Adrenal gland (tissue), 12 donors: Measurements from ENCODE around the gene UBE2G2. TPM values are rescaled to one million over a fixed set of nuclear protein-coding genes. Genes with fewer than 3 reads are reported as not detected.

ENCODE experiments used
- DNase-seq, 7 donors: peaks; one replicate each; pipeline ENCODE4 v3.0.0-alpha.2; 2019 to 2020
- H3K27ac ChIP-seq, 5 donors: fragments of 200-600 bp; sonication (generic) in 4 of 5; 1 replicate in 3 of 5; 2 replicates in 2 of 5; pipeline versions ENCODE4 v1.5.1 to v1.8.0; 2016 to 2020; ENCODE audit warnings: mild to moderate bottlenecking in 1 of 5
- H3K27me3 ChIP-seq: fragments of 200-600 bp; 2 replicates; pipeline ENCODE4 v1.8.0; 2021
- H3K36me3 ChIP-seq, 2 donors: fragments of 200-600 bp; replicated peaks in 1 of 2; 1 replicate in 1 of 2; 2 replicates in 1 of 2; pipeline versions ENCODE4 v1.5.1 to v1.8.0; 2018 to 2022
- H3K4me1 ChIP-seq, 2 donors: fragments of 200-600 bp; replicated peaks in 1 of 2; 1 replicate in 1 of 2; 2 replicates in 1 of 2; pipeline versions ENCODE4 v1.5.1 to v1.8.0; 2018 to 2021
- H3K4me3 ChIP-seq, 4 donors: fragments of 200-600 bp; sonication (generic) in 3 of 4; one replicate each; pipeline ENCODE4 v1.5.1; 2016 to 2018
- H3K9me3 ChIP-seq, 3 donors: fragments of 200-600 bp; sonication (generic) in 1 of 3; replicated peaks in 1 of 3; 1 replicate in 2 of 3; 2 replicates in 1 of 3; pipeline versions ENCODE4 v1.5.1 to v1.8.0; 2016 to 2021
- POLR2A ChIP-seq, 2 donors: fragments of 450-650 bp; IDR thresholded peaks; one replicate each; pipeline ENCODE4 v1.6.1; 2017; ENCODE audit warnings: antibody characterized with exemption in 2 of 2, mild to moderate bottlenecking in 2 of 2, moderate library complexity in 1 of 2
- WGBS, 4 donors: extraction: QIAGEN DNeasy Blood & Tissue Kit in 2 of 4; methylation state at CpG; one replicate each; pipeline versions ENCODE4 v1.1.5 to v1.1.7; 2013 to 2017; 5-methylcytosine and 5-hydroxymethylcytosine counted together
- intact Hi-C, 2 donors: fragments of 100-400 bp; cut with DNase I; formaldehyde crosslinking; loops; one replicate each; pipeline versions ENCODE4 v1.14.1 to v1.15.0; 2022 to 2023
- polyA plus RNA-seq, 3 donors: library from polyadenylated mRNA; stranded (reverse); fragments of 200-250 nt in 2 of 3; fragments of 350-450 nt in 1 of 3; fragmentation: Illumina TruSeq in 1 of 3; extraction: RNeasy Lipid Tissue Mini Kit (QIAGEN cat#74804) in 1 of 3; gene quantifications; one replicate each; pipeline ENCODE4 v1.2.3, GENCODE V29; 2013 to 2014
- total RNA-seq, 9 donors: library from RNA; depleted of rRNA in 4 of 9; stranded (reverse); fragments of >200 nt in 4 of 9; fragments of 120-200 nt in 1 of 9; fragmentation: NEBNext Ultra II Directional in 1 of 9; extraction: Animal tissue kit (Norgen Biotek cat#: 25700) in 1 of 9; gene quantifications; one replicate each; pipeline versions ENCODE4 v1.1.0 to v1.2.4, GENCODE V29; 2013 to 2023
- TF ChIP-seq, protein P1 (sequence below), 6 experiments: fragments of 450-650 bp in 4 of 6; fragments of 200-600 bp in 2 of 6; sonication (generic) in 1 of 6; IDR thresholded peaks; 1 replicate in 5 of 6; 2 replicates in 1 of 6; pipeline versions ENCODE4 v1.5.1 to v1.8.0; 2016 to 2021; ENCODE audit warnings: antibody characterized with exemption in 6 of 6, mild to moderate bottlenecking in 2 of 6, moderate library complexity in 1 of 6
- donor health status: healthy with polysubstance abuse.
- donor health status: Bipolar disorder and iron deficiency.
- donor health status: DM: yes; HTN: yes; CAD: no.
- donor health status: DM: no; HTN: no; CAD: no.
- donor health status: DM: no; HTN: no; CAD: no.
- donor health status: DM: yes; HTN: yes; CAD: no.

Gene UBE2G2
- total and polyA plus RNA-seq, 12 donors = 44.8 to 99.9 (median 72.6) TPM

DNA sequence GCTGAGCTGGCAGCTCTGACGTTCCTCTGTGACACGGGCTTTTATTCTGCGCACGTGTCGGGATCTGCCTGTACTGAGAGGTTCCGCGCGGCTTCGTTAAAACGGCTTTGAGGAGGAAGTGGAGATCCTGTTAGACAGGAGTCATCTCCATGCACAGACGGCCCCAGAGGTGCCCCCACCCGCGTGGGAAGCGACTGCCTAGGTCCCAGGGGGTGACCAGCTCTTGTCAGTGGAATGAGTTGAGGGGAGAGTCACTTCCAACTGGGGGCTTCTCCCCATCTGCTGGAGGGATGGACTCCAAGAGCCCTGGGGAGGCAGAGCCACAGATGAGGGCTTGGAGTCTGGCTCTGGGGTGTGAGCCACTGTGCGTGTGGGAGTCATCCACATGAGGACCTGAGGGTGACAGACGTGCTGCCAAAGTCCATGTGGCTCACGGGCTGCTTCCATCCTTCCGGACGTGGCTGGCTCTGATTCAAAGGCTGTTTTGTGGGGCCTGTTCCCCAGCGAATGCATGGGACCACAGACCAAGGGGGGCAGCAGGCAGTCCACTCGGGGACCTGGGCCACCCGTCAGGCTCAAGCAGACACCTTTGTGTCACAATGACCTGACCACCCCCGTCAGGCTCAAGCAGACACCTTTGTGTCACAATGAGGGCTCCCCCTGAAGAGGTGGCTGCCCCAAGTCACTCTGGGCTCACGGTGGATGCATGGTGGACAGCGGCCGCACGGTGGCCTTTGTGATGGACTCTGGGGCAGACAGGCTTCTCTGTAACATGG, 45.1 kb upstream of the UBE2G2 start:
- WGBS, 4 donors = 46 to 53% (median 48%) methylated on average over 18 to 27 of the region's 27 CpGs
- H3K27ac ChIP-seq = no peak overlapping the region
- intact Hi-C loops = no loop called here

DNA sequence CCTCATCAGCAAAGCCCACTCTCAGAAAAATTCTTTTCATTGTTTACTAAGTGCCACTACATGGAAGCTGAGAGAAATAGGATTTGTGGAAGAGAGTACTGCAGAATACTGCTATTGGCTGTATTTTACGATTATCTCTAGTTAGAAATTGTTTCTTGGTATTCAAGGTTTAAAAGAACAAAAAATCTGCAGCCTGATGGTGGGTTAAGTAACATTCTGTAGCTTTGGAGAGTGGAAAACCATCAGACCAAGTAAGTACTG, 44.5 kb upstream of the UBE2G2 start:
- peaks cover 11 to 26% of the 10 kb centered on the region in 2 donors for H3K4me1 ChIP-seq

More for the DNA sequence above, 45.1 kb upstream of the UBE2G2 start:
- Histone ChIP-seq H3K4me3 (peak overlapping the region in 1 of 4 donors; percentile 42), H3K9me3 (no peaks in the 10 kb centered on the region), H3K36me3 (peaks cover 0 to 27% of the 10 kb centered on the region in 2 donors), H3K27me3 (no peaks in the 10 kb centered on the region), H3K4me1 (peaks cover 14 to 30% of the 10 kb centered on the region in 2 donors)
- no peak for TF ChIP-seq POLR2A (IDR thresholded peaks at IDR 0.05)
- TF ChIP-seq, protein P1, sequence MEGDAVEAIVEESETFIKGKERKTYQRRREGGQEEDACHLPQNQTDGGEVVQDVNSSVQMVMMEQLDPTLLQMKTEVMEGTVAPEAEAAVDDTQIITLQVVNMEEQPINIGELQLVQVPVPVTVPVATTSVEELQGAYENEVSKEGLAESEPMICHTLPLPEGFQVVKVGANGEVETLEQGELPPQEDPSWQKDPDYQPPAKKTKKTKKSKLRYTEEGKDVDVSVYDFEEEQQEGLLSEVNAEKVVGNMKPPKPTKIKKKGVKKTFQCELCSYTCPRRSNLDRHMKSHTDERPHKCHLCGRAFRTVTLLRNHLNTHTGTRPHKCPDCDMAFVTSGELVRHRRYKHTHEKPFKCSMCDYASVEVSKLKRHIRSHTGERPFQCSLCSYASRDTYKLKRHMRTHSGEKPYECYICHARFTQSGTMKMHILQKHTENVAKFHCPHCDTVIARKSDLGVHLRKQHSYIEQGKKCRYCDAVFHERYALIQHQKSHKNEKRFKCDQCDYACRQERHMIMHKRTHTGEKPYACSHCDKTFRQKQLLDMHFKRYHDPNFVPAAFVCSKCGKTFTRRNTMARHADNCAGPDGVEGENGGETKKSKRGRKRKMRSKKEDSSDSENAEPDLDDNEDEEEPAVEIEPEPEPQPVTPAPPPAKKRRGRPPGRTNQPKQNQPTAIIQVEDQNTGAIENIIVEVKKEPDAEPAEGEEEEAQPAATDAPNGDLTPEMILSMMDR (IDR thresholded peaks at IDR 0.05) = no peak
- DNase-seq = peak in 6 of 7 donors; percentile 43 to 79 (median 62)

DNA sequence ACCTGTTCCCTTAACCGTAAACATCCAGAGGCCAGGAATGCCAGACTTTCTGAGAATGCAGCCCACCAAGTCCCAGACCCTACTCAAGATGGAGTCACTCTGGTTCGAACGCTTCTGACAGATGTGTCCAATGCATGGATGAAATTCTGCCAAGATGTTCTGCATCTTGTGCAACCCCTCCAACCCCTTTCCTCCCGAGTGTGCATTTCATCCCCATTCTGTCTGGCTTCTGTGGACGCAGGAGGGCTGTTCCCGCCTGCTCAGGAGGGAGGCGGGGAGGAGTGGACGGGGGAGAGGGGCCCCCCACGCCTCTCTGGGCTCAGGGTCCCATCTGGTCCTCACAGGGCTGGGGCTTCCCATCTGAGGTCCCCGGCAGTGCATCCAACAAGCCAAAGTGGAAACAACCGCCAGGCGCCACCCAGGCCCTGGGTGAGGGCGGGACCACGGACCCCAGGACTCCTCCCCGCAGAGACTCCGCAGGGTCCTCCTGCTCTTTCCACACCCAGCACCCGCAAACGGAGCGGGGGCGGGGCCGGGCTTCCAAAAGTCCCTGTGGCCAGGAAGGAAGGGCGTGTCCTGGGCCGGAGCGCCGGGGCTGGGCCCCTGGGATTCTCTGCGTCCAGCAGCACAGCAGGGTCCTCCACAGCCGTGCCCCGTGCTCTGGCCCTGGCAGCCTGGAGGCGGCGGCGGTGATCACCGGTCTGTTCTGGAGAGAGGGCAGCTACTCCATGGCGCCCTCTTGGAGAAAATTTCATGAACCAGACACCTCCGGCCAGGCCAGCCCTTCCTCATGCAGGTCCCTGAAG, 44.0 kb upstream of the UBE2G2 start:
- H3K36me3 ChIP-seq = peaks cover 0 to 16% of the 10 kb centered on the region in 2 donors
- TF ChIP-seq, protein P1 (IDR thresholded peaks at IDR 0.05) = peak in 2 of 6 experiments; percentile 15 to 34
- no peak for TF ChIP-seq POLR2A (IDR thresholded peaks at IDR 0.05)
- peak overlapping the region in 1 of 5 donors; percentile 6 for H3K27ac ChIP-seq
- peaks cover 6 to 21% of the 10 kb centered on the region in 2 donors for H3K4me1 ChIP-seq
- intact Hi-C loops = no loop called here
- no peaks in the 10 kb centered on the region for H3K9me3 ChIP-seq
- DNase-seq = peak in 6 of 7 donors; percentile 46 to 67 (median 56)
- H3K27me3 ChIP-seq = no peaks in the 10 kb centered on the region
- WGBS, 4 donors = 10 to 25% (median 13%) methylated on average over 5 to 34 of the region's 34 CpGs
- peak overlapping the region in 1 of 4 donors; percentile 42 for H3K4me3 ChIP-seq

More for the DNA sequence above, 44.5 kb upstream of the UBE2G2 start:
- Histone ChIP-seq H3K9me3 (no peaks in the 10 kb centered on the region), H3K36me3 (peaks cover 0 to 22% of the 10 kb centered on the region in 2 donors), H3K27me3 (no peaks in the 10 kb centered on the region), H3K27ac (peak overlapping the region in 1 of 5 donors; percentile 6), H3K4me3 (peak overlapping the region in 1 of 4 donors; percentile 42)
- intact Hi-C loops = no loop called here
- 31 to 50% (median 42%) methylated on average over 1 of the region's 1 CpG for WGBS, 4 donors
- DNase-seq = no peak
- TF ChIP-seq, protein P1 (IDR thresholded peaks at IDR 0.05) = peak in 1 of 6 experiments; percentile 5
- no peak for TF ChIP-seq POLR2A (IDR thresholded peaks at IDR 0.05)

DNA sequence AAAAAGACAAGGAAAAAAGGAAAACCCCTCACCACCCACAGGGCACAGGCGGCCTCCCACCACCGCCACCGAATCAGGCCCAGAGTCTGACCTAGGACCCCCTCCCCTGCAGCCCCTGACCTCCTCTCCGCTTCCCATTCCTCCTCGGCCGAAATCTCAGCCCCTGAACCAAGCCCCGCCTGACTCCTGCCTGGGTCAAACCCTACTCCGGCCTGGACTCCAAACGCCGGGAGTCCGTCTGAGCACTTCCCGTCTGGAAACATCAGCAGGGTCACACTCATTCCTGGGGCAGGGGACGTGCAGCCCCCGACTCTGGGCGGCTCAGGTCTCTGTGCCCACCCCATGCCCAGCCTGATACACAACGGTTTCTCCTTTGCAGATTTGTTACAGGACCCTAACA, 42.6 kb upstream of the UBE2G2 start:
- TF ChIP-seq, protein P1 (IDR thresholded peaks at IDR 0.05) = no peak
- no peak for TF ChIP-seq POLR2A (IDR thresholded peaks at IDR 0.05)
- 49 to 60% (median 53%) methylated on average over 16 of the region's 16 CpGs for WGBS, 4 donors
- no peaks in the 10 kb centered on the region for H3K27me3 ChIP-seq
- H3K27ac ChIP-seq = no peak overlapping the region
- peaks cover 5 to 13% of the 10 kb centered on the region in 2 donors for H3K4me1 ChIP-seq
- H3K4me3 ChIP-seq = no peak overlapping the region
- H3K36me3 ChIP-seq = peaks cover 0 to 3% of the 10 kb centered on the region in 2 donors
- intact Hi-C loops = no loop called here
- DNase-seq = peak in 2 of 7 donors; percentile 10 to 50
- H3K9me3 ChIP-seq = no peaks in the 10 kb centered on the region
